COLO829 (cell line): ENCODE data around the gene CAMSAP1.
A peak's percentile ranks its signal among the peaks of the same experiment; 100 is the strongest.
"Not testable (repeated sequence)": the region's sequence is repeated elsewhere in the genome, so short reads cannot be mapped to it uniquely, and the experiment has no call there.

Experiments used
- DNase-seq: peaks from one replicate; pipeline ENCODE4 v3.0.0; 2012; ENCODE audit warnings: low spot score

The CAMSAP1 gene, protein sequence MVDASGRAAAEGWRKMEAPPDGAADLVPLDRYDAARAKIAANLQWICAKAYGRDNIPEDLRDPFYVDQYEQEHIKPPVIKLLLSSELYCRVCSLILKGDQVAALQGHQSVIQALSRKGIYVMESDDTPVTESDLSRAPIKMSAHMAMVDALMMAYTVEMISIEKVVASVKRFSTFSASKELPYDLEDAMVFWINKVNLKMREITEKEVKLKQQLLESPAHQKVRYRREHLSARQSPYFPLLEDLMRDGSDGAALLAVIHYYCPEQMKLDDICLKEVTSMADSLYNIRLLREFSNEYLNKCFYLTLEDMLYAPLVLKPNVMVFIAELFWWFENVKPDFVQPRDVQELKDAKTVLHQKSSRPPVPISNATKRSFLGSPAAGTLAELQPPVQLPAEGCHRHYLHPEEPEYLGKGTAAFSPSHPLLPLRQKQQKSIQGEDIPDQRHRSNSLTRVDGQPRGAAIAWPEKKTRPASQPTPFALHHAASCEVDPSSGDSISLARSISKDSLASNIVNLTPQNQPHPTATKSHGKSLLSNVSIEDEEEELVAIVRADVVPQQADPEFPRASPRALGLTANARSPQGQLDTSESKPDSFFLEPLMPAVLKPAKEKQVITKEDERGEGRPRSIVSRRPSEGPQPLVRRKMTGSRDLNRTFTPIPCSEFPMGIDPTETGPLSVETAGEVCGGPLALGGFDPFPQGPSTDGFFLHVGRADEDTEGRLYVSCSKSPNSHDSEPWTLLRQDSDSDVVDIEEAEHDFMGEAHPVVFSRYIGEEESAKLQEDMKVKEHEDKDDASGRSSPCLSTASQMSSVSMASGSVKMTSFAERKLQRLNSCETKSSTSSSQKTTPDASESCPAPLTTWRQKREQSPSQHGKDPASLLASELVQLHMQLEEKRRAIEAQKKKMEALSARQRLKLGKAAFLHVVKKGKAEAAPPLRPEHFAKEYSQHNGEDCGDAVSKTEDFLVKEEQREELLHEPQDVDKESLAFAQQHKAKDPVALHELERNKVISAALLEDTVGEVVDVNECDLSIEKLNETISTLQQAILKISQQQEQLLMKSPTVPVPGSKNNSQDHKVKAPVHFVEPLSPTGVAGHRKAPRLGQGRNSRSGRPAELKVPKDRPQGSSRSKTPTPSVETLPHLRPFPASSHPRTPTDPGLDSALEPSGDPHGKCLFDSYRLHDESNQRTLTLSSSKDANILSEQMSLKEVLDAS (N-terminal part only)

GRCh38 chr9:135907431-135908092 is at the start of gene CAMSAP1:
Gene CAMSAP1, minus strand, starts transcription at chr9:135907546. Its CDS starts 387 bp downstream, at chr9:135907159.
- DNase-seq = peak; percentile 95

DNA sequence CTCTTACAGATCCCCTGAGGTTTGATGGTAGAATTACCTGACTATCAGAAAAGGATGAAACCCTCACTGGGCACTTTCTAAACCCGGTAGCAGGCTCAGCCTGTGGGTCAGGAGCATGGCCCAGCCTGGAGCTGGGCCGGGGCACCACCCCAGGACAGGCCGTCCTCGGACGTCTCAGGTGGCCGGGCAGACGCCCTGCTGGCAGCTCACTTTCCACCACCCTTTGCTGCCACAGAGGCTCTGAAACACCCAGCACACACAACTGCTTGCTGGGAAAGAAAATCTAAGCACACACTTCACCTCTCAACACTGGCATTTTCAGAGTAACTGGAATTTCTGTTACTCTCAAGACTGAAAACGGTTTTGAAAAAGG is 49.4 kb upstream of the CAMSAP1 start:
- DNase-seq = no peak

GRCh38 chr9:135955934-135956801 is 48.8 kb upstream of the CAMSAP1 start:
- DNase-seq = no peak

- DNase-seq = no peak
Measured at GRCh38 chr9:135952664-135953206, 45.4 kb upstream of the CAMSAP1 start.

GRCh38 chr9:135951889-135952663 is 44.7 kb upstream of the CAMSAP1 start:
- no peak for DNase-seq

DNA sequence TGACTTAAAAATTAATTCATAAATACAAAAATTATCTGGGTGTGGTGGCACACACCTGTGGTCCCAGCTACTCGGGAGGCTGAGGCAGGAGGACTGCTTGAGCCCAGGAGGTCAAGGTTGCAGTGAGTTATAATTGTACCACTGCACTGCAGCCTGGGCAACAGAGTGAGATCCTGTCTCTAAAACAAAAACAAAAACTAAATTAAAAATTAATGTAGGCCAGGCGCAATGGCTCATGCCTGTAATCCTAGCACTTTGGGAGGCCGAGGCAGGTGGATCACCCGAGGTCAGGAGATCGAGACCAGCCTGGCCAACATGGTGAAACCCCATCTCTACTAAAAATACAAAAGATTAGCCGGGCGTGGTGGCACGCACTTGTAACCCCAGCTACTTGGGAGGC is 44.0 kb upstream of the CAMSAP1 start:
- not testable (repeated sequence) for DNase-seq

DNA sequence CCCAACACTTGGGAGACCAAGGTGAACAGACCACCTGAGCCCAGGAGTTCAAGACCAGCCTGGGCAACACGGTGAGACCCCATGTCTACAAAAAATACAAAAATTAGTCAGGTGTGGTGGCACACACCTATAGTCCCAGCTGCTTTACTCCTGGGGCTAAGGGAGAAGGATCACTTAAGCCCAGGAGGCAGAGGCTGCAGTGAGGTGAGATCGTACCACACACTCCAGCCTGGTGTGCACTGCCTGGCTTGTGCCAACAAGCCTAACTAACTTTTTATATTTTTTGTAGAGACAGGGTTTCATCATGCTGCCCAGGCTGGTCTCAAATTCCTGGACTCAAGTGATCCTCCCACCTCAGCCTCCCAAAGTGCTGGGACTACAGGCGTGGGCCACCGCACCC is 43.5 kb upstream of the CAMSAP1 start:
- not testable (repeated sequence) for DNase-seq

DNA sequence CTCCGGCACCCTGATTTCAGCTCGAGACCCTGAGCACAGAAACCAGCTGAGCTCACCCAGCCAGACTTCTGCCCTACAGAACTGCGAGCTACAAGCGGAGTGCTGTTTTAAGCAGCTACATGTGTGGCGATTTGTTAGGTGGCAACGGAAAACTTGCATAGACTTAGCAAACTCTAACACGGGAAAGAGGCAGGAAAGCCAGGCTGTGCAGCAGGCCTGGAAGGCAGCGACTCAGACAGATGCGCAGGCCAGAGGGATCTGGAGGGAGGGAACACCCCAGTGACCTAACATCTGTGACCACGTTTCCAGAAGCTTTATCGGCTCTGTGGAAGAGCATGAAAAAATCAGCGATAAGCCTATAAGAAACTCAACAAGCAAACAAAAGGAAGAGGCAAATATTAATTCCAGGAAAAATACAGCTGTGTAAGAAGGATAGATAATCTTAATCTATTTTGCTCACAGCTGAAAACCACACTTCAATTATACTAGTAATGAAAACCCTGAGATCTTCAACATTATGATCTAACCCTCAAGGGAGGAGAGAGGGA is 42.9 kb upstream of the CAMSAP1 start:
- no peak for DNase-seq

DNA sequence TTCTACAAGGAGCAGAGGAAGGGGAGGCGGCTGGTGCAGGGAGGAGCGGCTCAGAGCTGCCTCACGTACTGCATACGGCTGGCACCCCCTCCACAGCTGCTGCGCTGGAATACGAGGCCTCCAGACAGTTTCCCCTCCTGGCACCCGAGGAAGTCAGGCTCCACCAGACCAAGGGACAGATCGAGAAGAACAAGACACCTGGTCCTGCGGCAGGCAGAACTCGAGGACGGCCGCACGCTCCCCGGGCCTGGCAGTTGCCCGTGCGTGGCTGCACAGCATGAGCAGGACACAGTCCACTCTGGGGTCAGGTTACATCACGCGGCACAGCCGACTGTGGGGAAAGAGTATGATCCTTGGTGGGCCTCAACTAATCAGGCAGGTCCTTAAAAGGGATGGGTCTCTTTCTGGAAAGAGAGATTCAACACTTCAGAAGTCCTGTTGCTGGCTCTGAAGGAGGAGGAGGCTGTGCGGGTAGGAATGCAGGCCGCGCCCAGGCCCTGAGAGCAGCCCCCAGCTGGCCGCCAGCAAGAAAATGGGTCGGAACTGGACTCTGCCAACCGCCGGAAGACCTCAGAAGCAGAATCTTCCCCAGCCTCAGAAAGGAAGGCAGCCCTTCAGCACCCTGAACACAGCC is 42.3 kb upstream of the CAMSAP1 start:
- no peak for DNase-seq

DNA sequence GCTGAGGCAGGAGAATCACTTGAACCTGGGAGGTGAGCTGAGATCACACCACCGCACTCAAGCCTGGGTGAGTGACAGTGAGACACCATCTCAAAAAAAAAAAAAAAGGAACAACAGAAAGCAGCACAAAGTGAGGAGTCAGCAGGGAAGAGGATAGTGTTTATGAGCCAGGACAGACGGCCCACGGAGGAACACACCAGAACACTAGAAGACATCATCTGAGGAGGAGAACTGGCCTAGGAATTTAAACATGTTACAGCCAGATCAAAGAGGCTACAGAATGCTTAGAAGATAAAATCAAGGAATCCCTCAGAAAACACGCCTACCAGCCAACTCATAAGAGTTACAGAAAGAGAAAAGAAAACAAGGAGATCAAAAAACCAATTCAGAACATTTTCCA is 41.6 kb upstream of the CAMSAP1 start:
- no peak for DNase-seq

GRCh38 chr9:135948446-135948845 is 41.1 kb upstream of the CAMSAP1 start:
- no peak for DNase-seq

GRCh38 chr9:135947582-135947981 is 40.2 kb upstream of the CAMSAP1 start:
- DNase-seq = no peak

DNA sequence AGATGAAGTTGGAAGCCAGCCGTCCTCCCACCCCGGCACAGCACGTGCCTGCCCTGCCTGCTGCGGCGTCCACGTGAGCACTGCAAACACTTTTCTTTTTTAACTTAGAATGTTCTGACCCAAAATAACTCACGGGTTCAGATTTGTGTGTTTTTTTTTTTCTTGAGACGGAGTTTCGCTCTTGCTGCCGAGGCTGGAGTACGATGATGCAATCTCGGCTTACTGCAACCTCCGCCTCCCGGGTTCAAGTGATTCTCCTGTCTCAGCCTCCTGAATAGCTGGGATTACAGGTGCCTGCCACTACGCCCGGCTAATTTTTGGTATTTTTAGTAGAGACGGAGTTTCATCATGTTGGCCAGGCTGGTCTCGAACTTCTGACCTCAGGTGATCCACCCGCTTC is 39.8 kb upstream of the CAMSAP1 start:
- not testable (repeated sequence) for DNase-seq

- DNase-seq = no peak
Measured at GRCh38 chr9:135946392-135946994, 39.1 kb upstream of the CAMSAP1 start.

DNA sequence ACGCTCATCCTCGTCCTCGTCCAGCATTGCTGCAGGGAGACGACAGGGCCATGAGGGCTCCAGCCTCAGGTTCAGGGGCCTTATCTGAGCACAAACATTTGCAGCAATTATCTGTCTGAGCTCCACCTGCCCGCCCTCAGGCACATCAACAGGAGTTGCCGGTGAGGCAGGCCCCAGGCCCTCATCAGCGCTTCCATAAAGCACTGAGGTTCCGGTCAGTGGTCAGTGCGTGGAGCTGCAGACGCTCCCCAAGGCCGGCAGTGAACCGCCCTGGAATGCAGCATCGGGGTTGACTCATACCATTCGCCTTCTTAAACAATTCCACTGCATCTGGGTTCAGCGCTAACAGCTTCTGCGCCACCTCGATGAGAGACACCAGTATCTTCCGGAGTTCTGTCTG is 38.6 kb upstream of the CAMSAP1 start:
- no peak for DNase-seq

DNA sequence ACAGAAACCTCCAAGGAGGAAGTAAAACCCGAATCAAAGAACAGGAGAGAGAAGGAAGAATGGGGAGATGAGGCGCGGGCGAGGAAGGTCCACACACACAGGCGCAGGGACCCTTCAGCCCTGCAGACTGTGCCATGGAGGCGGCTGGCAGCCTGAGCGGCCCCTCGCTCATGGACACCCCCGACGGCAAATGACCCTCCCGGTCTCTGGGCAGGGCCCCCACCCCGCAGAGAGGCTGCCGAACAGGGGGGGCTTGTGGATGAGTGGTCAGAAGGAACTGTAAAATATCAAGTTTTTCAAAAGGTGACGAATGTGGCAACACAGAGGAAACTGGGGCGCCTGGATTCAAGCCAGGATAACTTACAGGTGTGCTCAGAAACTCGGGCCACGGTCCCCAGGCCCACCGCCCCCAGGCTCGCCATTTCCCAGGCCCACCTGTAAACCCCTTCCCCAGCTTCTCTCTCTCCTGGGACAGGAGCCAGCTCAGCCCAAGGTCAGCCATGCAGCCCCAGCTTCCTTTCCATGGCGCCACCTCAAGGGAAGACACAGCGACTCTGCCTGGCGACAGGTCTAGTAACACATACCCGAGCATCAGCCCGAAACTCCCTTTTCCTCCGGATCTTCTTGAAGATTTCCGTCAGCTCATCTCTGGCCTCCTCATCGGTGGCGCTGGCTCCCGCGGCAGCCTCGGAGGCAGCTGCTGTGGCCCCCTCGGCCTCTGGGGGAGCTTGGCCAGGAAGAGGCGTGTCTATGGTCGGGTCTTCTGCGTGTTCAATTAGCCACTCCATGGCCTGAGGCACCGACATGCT is 37.3 kb upstream of the CAMSAP1 start:
- DNase-seq = no peak

DNA sequence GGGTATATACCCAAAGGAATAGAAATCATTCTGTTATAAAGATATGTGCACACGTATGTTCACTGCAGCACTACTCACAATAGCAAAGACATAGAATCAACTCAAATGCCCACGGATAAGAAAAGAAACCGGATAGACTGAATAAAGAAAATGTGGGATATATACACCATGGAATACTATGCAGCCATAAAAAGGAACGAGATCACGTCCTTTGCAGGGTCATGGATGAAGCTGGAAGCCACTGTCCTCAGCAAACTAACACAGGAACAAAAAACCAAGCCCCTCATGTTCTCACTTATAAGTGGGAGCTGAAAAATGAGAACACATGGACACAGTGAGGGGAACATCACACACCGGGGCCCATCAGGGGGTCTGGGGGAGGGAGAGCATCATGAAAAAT is 36.3 kb upstream of the CAMSAP1 start:
- DNase-seq = not testable (repeated sequence)
